SK-N-SH (cell line): ENCODE data around the gene EFHC1. TPM values are rescaled to one million over a fixed set of nuclear protein-coding genes. Genes with fewer than 3 reads are reported as not detected.

Experiments
- CTCF ChIA-PET: fragments of 300-600, 350-600 bp; formaldehyde crosslinking; extraction: SDS; loops from one replicate; lab custom pipeline; 2021; lab: Yijun Ruan, JAX
- POLR2A ChIA-PET: fragments of 350-600 bp; sonication (Branson Sonifier 250); formaldehyde crosslinking; extraction: SDS; loops from one replicate; lab custom pipeline; 2020; ENCODE audit warnings: antibody characterized with exemption, inconsistent platforms; lab: Yijun Ruan, JAX
- DNase-seq: peaks from one replicate; pipeline ENCODE4 v3.0.0; 2012
- H2AFZ ChIP-seq: fragments of 200-600 bp; sonication (generic); 2 replicates; pipeline ENCODE4 v1.8.1; 2016; ENCODE audit warnings: antibody characterized with exemption, mild to moderate bottlenecking, low read depth
- H3F3A ChIP-seq: fragments of 200-600 bp; sonication (generic); replicated peaks from 2 replicates; pipeline ENCODE3; 2016; ENCODE audit warnings: antibody characterized with exemption, mild to moderate bottlenecking; ENCODE audit not compliant: insufficient read depth
- H3K27ac ChIP-seq, 2 experiments: fragments of 200-500 bp in 1 of 2; fragments of 200-600 bp in 1 of 2; sonication (Bioruptor generic) in 1 of 2; sonication (generic), shearing (Covaris generic) in 1 of 2; 2 replicates each; pipeline versions ENCODE4 v1.5.1 to v1.6.1; 2014 to 2016; ENCODE audit warnings: low read depth in 2 of 2, inconsistent platforms in 1 of 2, low read length in 1 of 2, mild to moderate bottlenecking in 1 of 2, mixed read lengths in 1 of 2
- H3K27me3 ChIP-seq: fragments of 200-600 bp; sonication (generic), shearing (Covaris generic); 2 replicates; pipeline ENCODE4 v1.6.1; 2016; ENCODE audit warnings: mixed run types; ENCODE audit not compliant: insufficient read depth
- H3K36me3 ChIP-seq, 2 experiments: fragments of 200-500 bp in 1 of 2; fragments of 200-600 bp in 1 of 2; sonication (Bioruptor generic) in 1 of 2; sonication (generic) in 1 of 2; replicated peaks in 1 of 2; 2 replicates each; pipeline versions ENCODE3 to v1.5.1; 2014 to 2016; ENCODE audit warnings: low read length in 1 of 2, mild to moderate bottlenecking in 1 of 2; ENCODE audit not compliant: insufficient read depth in 2 of 2, control insufficient read depth in 1 of 2
- H3K4me1 ChIP-seq, 2 experiments: fragments of 200-500 bp in 1 of 2; fragments of 200-600 bp in 1 of 2; sonication (Bioruptor generic) in 1 of 2; sonication (generic), shearing (Covaris generic) in 1 of 2; 2 replicates each; pipeline versions ENCODE4 v1.5.1 to v1.6.1; 2014 to 2016; ENCODE audit warnings: low read depth in 1 of 2, low read length in 1 of 2, mixed run types in 1 of 2; ENCODE audit not compliant: insufficient read depth in 2 of 2, control insufficient read depth in 1 of 2
- H3K4me2 ChIP-seq: fragments of 200-600 bp; sonication (generic), shearing (Covaris generic); 2 replicates; pipeline ENCODE4 v1.6.1; 2017; ENCODE audit warnings: mixed run types
- H3K4me3 ChIP-seq, 2 experiments: fragments of 200-500 bp in 1 of 2; fragments of 200-600 bp in 1 of 2; sonication (Bioruptor generic) in 1 of 2; sonication (generic), shearing (Covaris generic) in 1 of 2; 2 replicates each; pipeline versions ENCODE4 v1.5.1 to v1.8.1; 2014 to 2016; ENCODE audit warnings: low read depth in 2 of 2, inconsistent platforms in 1 of 2, low read length in 1 of 2, mild to moderate bottlenecking in 1 of 2, mixed read lengths in 1 of 2, moderate library complexity in 1 of 2
- H3K79me2 ChIP-seq: fragments of 200-600 bp; sonication (generic); 2 replicates; pipeline ENCODE4 v1.8.1; 2017; ENCODE audit warnings: mild to moderate bottlenecking; ENCODE audit not compliant: insufficient read depth
- H3K9ac ChIP-seq: fragments of 200-600 bp; sonication (generic); 2 replicates; pipeline ENCODE4 v1.6.1; 2017; ENCODE audit warnings: mixed run types
- H3K9me2 ChIP-seq: fragments of 200-600 bp; sonication (generic); 2 replicates; pipeline ENCODE4 v1.6.1; 2017; ENCODE audit warnings: mixed run types
- H3K9me3 ChIP-seq: fragments of 200-600 bp; sonication (generic); 2 replicates; pipeline ENCODE4 v1.6.1; 2017; ENCODE audit warnings: mixed run types, mild to moderate bottlenecking, moderate library complexity
- H4K20me1 ChIP-seq: fragments of 200-600 bp; sonication (generic); 2 replicates; pipeline ENCODE4 v1.6.1; 2017; ENCODE audit warnings: mild to moderate bottlenecking, mixed run types; ENCODE audit not compliant: insufficient read depth
- CHD2 ChIP-seq: fragments of 150-350 bp; IDR thresholded peaks from 2 replicates; pipeline ENCODE4 v1.6.1; 2018; ENCODE audit warnings: low read length; ENCODE audit not compliant: partially characterized antibody
- ELF1 ChIP-seq: IDR thresholded peaks from 2 replicates; pipeline ENCODE4 v1.4.0; 2012
- EP300 ChIP-seq, 2 experiments: IDR thresholded peaks; 2 replicates each; pipeline versions ENCODE4 v1.4.0 to v1.6.1; 2012; ENCODE audit warnings: borderline replicate concordance in 1 of 2, low read depth in 1 of 2, low read length in 1 of 2
- EZH2phosphoT487 ChIP-seq: fragments of 200-600 bp; sonication (generic); IDR thresholded peaks from 2 replicates; pipeline ENCODE4 v1.6.1; 2017; ENCODE audit warnings: low read depth, mixed run types, mild to moderate bottlenecking, antibody characterized with exemption, moderate library complexity, borderline replicate concordance
- FOXJ3 ChIP-seq: sonication (generic); formaldehyde crosslinking; IDR thresholded peaks from 2 replicates; pipeline ENCODE4 v1.5.1; 2020; ENCODE audit warnings: mild to moderate bottlenecking, missing genetic modification reagents
- FOXM1 ChIP-seq: IDR thresholded peaks from 2 replicates; pipeline ENCODE4 v1.4.0; 2012; ENCODE audit warnings: low read depth, mild to moderate bottlenecking
- GABPA ChIP-seq: IDR thresholded peaks from 2 replicates; pipeline ENCODE4 v1.4.0; 2012; ENCODE audit warnings: low read depth, mild to moderate bottlenecking
- MEF2A ChIP-seq: IDR thresholded peaks from 2 replicates; pipeline ENCODE4 v1.4.0; 2012; ENCODE audit warnings: low read depth, borderline replicate concordance
- MXI1 ChIP-seq: IDR thresholded peaks from 2 replicates; pipeline ENCODE4 v1.6.1; 2012; ENCODE audit warnings: mild to moderate bottlenecking, low read depth, low read length, improper control_type of control experiment
- NRF1 ChIP-seq: IDR thresholded peaks from 2 replicates; pipeline ENCODE4 v1.6.1; 2012; ENCODE audit warnings: low read depth, mild to moderate bottlenecking, low read length
- POLR2AphosphoS5 ChIP-seq: IDR thresholded peaks from 2 replicates; pipeline ENCODE4 v1.6.1; 2012; ENCODE audit warnings: low read depth, low read length
- RAD21 ChIP-seq: IDR thresholded peaks from 2 replicates; pipeline ENCODE4 v1.6.1; 2012; ENCODE audit warnings: mild to moderate bottlenecking, low read length
- RCOR1 ChIP-seq: fragments of 150-350 bp; IDR thresholded peaks from 2 replicates; pipeline ENCODE4 v1.6.1; 2017; ENCODE audit warnings: antibody characterized with exemption, low read length
- RFX5 ChIP-seq: IDR thresholded peaks from 2 replicates; pipeline ENCODE4 v1.6.1; 2012; ENCODE audit warnings: mild to moderate bottlenecking, improper control_type of control experiment, low read length
- SMC3 ChIP-seq: IDR thresholded peaks from 2 replicates; pipeline ENCODE4 v1.6.1; 2012; ENCODE audit warnings: low read depth, low read length, improper control_type of control experiment
- TEAD4 ChIP-seq: IDR thresholded peaks from 2 replicates; pipeline ENCODE4 v1.4.0; 2012; ENCODE audit warnings: mild to moderate bottlenecking, borderline replicate concordance; ENCODE audit not compliant: insufficient read depth
- WGBS: methylation state at CpG from one replicate; pipeline ENCODE4 v1.1.6; 2017; ENCODE audit warnings: low lambda C conversion rate; 5-methylcytosine and 5-hydroxymethylcytosine counted together
- polyA plus RNA-seq, 3 experiments: library from polyadenylated mRNA; depleted of rRNA; stranded (reverse); fragments of >200 nt; gene quantifications; 2 replicates each; pipeline ENCODE4 v1.2.3, GENCODE V29; 2012
- TF ChIP-seq, protein P1 (sequence below): IDR thresholded peaks from 2 replicates; pipeline ENCODE4; 2012
- TF ChIP-seq, protein P2 (sequence below): fragments of 150-350 bp; IDR thresholded peaks from 2 replicates; pipeline ENCODE4 v1.6.1; 2016; ENCODE audit warnings: mild to moderate bottlenecking, low read depth, low read length
- TF ChIP-seq, protein P3 (sequence below): fragments of 150-350 bp; IDR thresholded peaks from 2 replicates; pipeline ENCODE4 v1.6.1; 2017; ENCODE audit warnings: antibody characterized with exemption, low read length, low read depth, borderline replicate concordance

The EFHC1 gene
- polyA plus RNA-seq, 1 of the 3 experiments (the other 2 are of a cell fraction) = 39.4 TPM

DNA sequence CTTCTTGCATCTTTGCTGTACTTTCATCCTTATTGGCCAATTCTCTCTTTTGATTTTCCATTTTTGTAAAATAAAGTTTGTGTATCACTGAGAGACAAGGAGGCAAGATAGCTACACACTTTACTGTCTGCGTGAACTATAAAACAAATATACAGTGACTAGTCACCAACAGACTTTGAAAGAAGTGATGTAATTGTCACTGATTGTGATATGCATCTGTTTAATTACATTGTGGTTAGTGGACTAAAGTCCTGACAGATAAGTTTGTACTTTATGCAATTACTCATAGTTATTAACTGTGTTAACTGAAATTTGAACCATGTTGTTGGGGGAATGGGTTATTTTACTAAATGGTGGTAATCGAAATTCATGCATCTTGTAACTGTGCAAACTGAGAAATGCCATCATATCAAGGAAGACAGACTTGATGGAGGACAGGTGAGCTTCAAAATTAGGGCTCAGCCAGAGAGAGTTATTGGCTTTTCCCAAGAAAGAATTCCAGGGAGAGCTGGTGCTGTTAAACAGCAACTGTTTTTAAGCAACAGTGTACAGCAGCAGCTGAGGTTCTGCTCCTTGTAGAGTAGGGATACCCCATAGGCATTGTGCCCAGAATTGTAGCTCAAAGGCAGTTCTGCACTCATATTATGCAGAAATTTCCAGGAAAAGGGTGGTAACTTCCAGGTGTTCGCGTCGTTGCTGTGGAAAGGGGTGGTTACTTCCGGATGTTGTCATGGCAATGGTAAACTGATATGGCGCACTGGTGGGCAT is 62.9 kb downstream of the EFHC1 start:
- no peaks in the 10 kb centered on the region for H4K20me1 ChIP-seq

DNA sequence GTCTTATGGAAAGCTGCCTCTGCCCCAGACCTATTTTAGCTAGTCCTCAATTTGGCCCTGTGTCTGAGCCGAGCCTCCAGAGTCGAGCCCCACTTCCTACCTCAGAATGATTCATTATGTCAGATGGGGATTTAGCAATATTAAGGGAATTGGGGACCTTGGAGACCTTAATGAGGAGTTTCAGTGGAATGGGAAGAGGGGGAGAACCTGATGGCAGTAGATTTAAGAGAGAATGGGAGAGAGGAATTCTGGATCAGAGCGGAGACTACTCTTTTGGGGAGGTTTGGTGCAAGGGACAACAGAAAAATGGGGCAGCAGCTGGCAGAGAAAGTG is 63.5 kb downstream of the EFHC1 start:
- H3K4me1 ChIP-seq = no peaks in the 10 kb centered on the region; a peak in 2 of 4 replicates
- no peak overlapping the region for H2AFZ ChIP-seq
- 97% methylated on average over 3 of the region's 3 CpGs for WGBS
- H3K27me3 ChIP-seq = no peaks in the 10 kb centered on the region
- H3K9me3 ChIP-seq = no peaks in the 10 kb centered on the region
- POLR2A ChIA-PET = no interaction called here
- no peak overlapping the region for H3K4me2 ChIP-seq
- TF ChIP-seq GABPA (no peak), EP300 (IDR thresholded peaks at IDR 0.05; ENCODE audit: borderline replicate concordance in 1 of 2, low read depth in 1 of 2, low read length in 1 of 2) (no peak), RAD21 (no peak), POLR2AphosphoS5 (no peak), RCOR1 (no peak), TEAD4 (no peak), FOXJ3 (CRISPR knock-in tag) (no peak), SMC3 (no peak), CHD2 (no peak), ELF1 (no peak), RFX5 (no peak), NRF1 (no peak)
- TF ChIP-seq, protein P1, sequence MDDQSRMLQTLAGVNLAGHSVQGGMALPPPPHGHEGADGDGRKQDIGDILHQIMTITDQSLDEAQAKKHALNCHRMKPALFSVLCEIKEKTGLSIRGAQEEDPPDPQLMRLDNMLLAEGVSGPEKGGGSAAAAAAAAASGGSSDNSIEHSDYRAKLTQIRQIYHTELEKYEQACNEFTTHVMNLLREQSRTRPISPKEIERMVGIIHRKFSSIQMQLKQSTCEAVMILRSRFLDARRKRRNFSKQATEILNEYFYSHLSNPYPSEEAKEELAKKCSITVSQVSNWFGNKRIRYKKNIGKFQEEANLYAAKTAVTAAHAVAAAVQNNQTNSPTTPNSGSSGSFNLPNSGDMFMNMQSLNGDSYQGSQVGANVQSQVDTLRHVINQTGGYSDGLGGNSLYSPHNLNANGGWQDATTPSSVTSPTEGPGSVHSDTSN = no peak
- TF ChIP-seq, all 33 proteins: peak for 0
- no peak overlapping the region for H3K27ac ChIP-seq
- CTCF ChIA-PET = interaction anchor here (1.0 kb wide), 1 partner anchor 107 kb away, joined by 3 read pairs; no protein-coding TSS in a partner anchor
- H3K79me2 ChIP-seq = no peaks in the 10 kb centered on the region
- H4K20me1 ChIP-seq = no peaks in the 10 kb centered on the region
- H3K9me2 ChIP-seq = no peaks in the 10 kb centered on the region
- H3K36me3 ChIP-seq = peaks cover 8 to 24% of the 10 kb centered on the region in 2 experiments
- H3K4me3 ChIP-seq = no peak overlapping the region
- H3F3A ChIP-seq = peaks cover 16% of the 10 kb centered on the region
- DNase-seq = no peak
- no peak overlapping the region for H3K9ac ChIP-seq

More for the DNA sequence above, 62.9 kb downstream of the EFHC1 start:
- CTCF ChIA-PET = interaction anchor here (0.6 to 1.0 kb wide), 2 partner anchors 26 to 107 kb away, joined by 3 read pairs; no protein-coding TSS in a partner anchor
- H3K27me3 ChIP-seq = no peaks in the 10 kb centered on the region
- H3K36me3 ChIP-seq = peaks cover 7 to 24% of the 10 kb centered on the region in 2 experiments
- no peaks in the 10 kb centered on the region for H3K79me2 ChIP-seq
- H3K27ac ChIP-seq = no peak overlapping the region
- no peak overlapping the region for H3K9ac ChIP-seq
- H3K4me2 ChIP-seq = no peak overlapping the region
- WGBS = 84% methylated on average over 7 of the region's 7 CpGs
- H3K4me1 ChIP-seq = no peaks in the 10 kb centered on the region; a peak in 2 of 4 replicates
- TF ChIP-seq FOXJ3 (CRISPR knock-in tag) = no peak
- TF ChIP-seq, protein P2, sequence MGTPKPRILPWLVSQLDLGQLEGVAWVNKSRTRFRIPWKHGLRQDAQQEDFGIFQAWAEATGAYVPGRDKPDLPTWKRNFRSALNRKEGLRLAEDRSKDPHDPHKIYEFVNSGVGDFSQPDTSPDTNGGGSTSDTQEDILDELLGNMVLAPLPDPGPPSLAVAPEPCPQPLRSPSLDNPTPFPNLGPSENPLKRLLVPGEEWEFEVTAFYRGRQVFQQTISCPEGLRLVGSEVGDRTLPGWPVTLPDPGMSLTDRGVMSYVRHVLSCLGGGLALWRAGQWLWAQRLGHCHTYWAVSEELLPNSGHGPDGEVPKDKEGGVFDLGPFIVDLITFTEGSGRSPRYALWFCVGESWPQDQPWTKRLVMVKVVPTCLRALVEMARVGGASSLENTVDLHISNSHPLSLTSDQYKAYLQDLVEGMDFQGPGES = no peak
- TF ChIP-seq MXI1 = no peak
- TF ChIP-seq MEF2A = no peak
- no peak for TF ChIP-seq SMC3
- TF ChIP-seq FOXM1 = no peak
- no peak for TF ChIP-seq EZH2phosphoT487
- TF ChIP-seq, protein P3, sequence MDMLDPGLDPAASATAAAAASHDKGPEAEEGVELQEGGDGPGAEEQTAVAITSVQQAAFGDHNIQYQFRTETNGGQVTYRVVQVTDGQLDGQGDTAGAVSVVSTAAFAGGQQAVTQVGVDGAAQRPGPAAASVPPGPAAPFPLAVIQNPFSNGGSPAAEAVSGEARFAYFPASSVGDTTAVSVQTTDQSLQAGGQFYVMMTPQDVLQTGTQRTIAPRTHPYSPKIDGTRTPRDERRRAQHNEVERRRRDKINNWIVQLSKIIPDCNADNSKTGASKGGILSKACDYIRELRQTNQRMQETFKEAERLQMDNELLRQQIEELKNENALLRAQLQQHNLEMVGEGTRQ = no peak
- TF ChIP-seq, all 33 proteins: peak for 0
- H2AFZ ChIP-seq = no peak overlapping the region
- POLR2A ChIA-PET = no interaction called here
- DNase-seq = no peak
- H3K9me2 ChIP-seq = no peaks in the 10 kb centered on the region
- peaks cover 13% of the 10 kb centered on the region for H3F3A ChIP-seq
- H3K9me3 ChIP-seq = no peaks in the 10 kb centered on the region
- H3K4me3 ChIP-seq = no peak overlapping the region
